ENCODE measurements around the gene EID3. TPM values are rescaled to one million over a fixed set of nuclear protein-coding genes. Genes with fewer than 3 reads are reported as not detected.
"Not testable (repeated sequence)": the region's sequence is repeated elsewhere in the genome, so short reads cannot be mapped to it uniquely, and the experiment has no call there.

EID3 gene
- total and polyA plus RNA-seq, 10 of the 15 experiments (the other 5 are each of a cell fraction or from before 2014, with no cell fraction given) = 0.92 to 7.0 (median 4.3) TPM

- Histone ChIP-seq H3K27me3 (replicated peaks in 1 of 2; ENCODE audit: control insufficient read depth in 2 of 2, insufficient read depth in 2 of 2, low read length in 1 of 2) (no peaks in the 10 kb centered on the region; a peak in 1 of 4 replicates), H3K4me2 (ENCODE audit: control insufficient read depth, insufficient read depth) (no peak overlapping the region), H3K9me3 (replicated peaks; ENCODE audit: control insufficient read depth, insufficient read depth, low read length) (no peaks in the 10 kb centered on the region), H3K36me3 (ENCODE audit: control insufficient read depth in 2 of 2, insufficient read depth in 2 of 2, low read length in 1 of 2) (no peaks in the 10 kb centered on the region), H2AFZ (ENCODE audit: control insufficient read depth, low read depth, low read length) (no peak overlapping the region), H4K20me1 (ENCODE audit: control insufficient read depth, insufficient read depth) (no peaks in the 10 kb centered on the region), H3K79me2 (ENCODE audit: control insufficient read depth, insufficient read depth, low read length) (no peaks in the 10 kb centered on the region), H3K4me3 (no peak overlapping the region), H3K9ac (ENCODE audit: control insufficient read depth, insufficient read depth, low read length) (no peak overlapping the region), H3K27ac (ENCODE audit: control insufficient read depth, insufficient read depth) (no peak overlapping the region), H3K4me1 (ENCODE audit: control insufficient read depth, insufficient read depth, low read length) (no peaks in the 10 kb centered on the region)
- WGBS (ENCODE audit: insufficient coverage, insufficient replicate concordance, low lambda C conversion rate, missing lambda C conversion rate) = 86% methylated on average over 1 of the region's 1 CpG
- FAIRE-seq (no peak), DNase-seq (ENCODE audit: low read depth, low spot score) (no peak), ATAC-seq (no peak)
- no peak for TF ChIP-seq ATF2 (IDR thresholded peaks at IDR 0.05; ENCODE audit: low read length)
- RAD21 ChIA-PET (ENCODE audit: unreplicated experiment) = no interaction called here
- in situ Hi-C loops (cut with MboI) = no loop called here
- SMC1A ChIA-PET (ENCODE audit: uncharacterized antibody, unreplicated experiment) = no interaction called here
- POLR2A ChIA-PET = no interaction called here
- no TSS peak for BruUV-seq (replicated peaks)
- CTCF ChIA-PET = interaction anchor here (0.9 kb wide), 1 partner anchor 155 kb away, joined by 3 read pairs; no protein-coding TSS in a partner anchor
- intact Hi-C loops (cut with micrococcal nuclease; ENCODE audit: unreplicated experiment) = no loop called here
Observed at GRCh38 chr12:104263580-104264358, 39.8 kb upstream of the EID3 start.

- TSS peak; percentile 72 for BruUV-seq (replicated peaks)
- H3K9ac ChIP-seq (ENCODE audit: control insufficient read depth, insufficient read depth, low read length); DNase-seq (ENCODE audit: low read depth, low spot score); POLR2A ChIA-PET; H4K20me1 ChIP-seq (ENCODE audit: control insufficient read depth, insufficient read depth); intact Hi-C loops (cut with micrococcal nuclease; ENCODE audit: unreplicated experiment); H3K27me3 ChIP-seq (replicated peaks in 1 of 2; ENCODE audit: control insufficient read depth in 2 of 2, insufficient read depth in 2 of 2, low read length in 1 of 2); RAD21 ChIA-PET (ENCODE audit: unreplicated experiment); H3K79me2 ChIP-seq (ENCODE audit: control insufficient read depth, insufficient read depth, low read length); H3K36me3 ChIP-seq (ENCODE audit: control insufficient read depth in 2 of 2, insufficient read depth in 2 of 2, low read length in 1 of 2); CTCF ChIA-PET; H3K4me1 ChIP-seq (ENCODE audit: control insufficient read depth, insufficient read depth, low read length); ATAC-seq; H3K27ac ChIP-seq (ENCODE audit: control insufficient read depth, insufficient read depth); H3K4me3 ChIP-seq; in situ Hi-C loops (cut with MboI); H3K4me2 ChIP-seq (ENCODE audit: control insufficient read depth, insufficient read depth); H2AFZ ChIP-seq (ENCODE audit: control insufficient read depth, low read depth, low read length); SMC1A ChIA-PET (ENCODE audit: uncharacterized antibody, unreplicated experiment); H3K9me3 ChIP-seq (replicated peaks; ENCODE audit: control insufficient read depth, insufficient read depth, low read length); FAIRE-seq: not testable (repeated sequence)
- 96% methylated on average over 15 of the region's 24 CpGs for WGBS (ENCODE audit: insufficient coverage, insufficient replicate concordance, low lambda C conversion rate, missing lambda C conversion rate)
Observed at GRCh38 chr12:104265436-104265835, 38.1 kb upstream of the EID3 start.

Data from GM12878 (cell line).